Putamen (tissue), 1 donor: ENCODE results near the gene FAM161A.

Experiments
- DNase-seq: peaks from one replicate; pipeline ENCODE4 v3.0.0-alpha.2; 2016; ENCODE audit warnings: low spot score

FAM161A gene

GRCh38 chr2:61784643-61785042 lies 69.2 kb downstream of the FAM161A start:
- no peak for DNase-seq

GRCh38 chr2:61775956-61776570 lies 77.8 kb downstream of the FAM161A start:
- DNase-seq = no peak
